A549 (cell line): ENCODE data around the gene NSD1. TPM values are rescaled to one million over a fixed set of nuclear protein-coding genes. Genes with fewer than 3 reads are reported as not detected.

Source experiments
- ATAC-seq, 2 experiments: fragments of 200-7000 bp in 1 of 2; fragments of >200 bp in 1 of 2; cut with Nextera tagmentation in 1 of 2; cut with Tn5 transposase in 1 of 2; 3 replicates each; pipeline versions ENCODE4 v1.8.0 to v1.9.1; 2018 to 2020; ENCODE audit warnings: mild to moderate bottlenecking in 1 of 2, moderate library complexity in 1 of 2
- CTCF ChIA-PET: fragments of 300-600 bp; sonication (Branson Sonifier 250); formaldehyde crosslinking; extraction: SDS; loops from one replicate; lab custom pipeline; 2021; ENCODE audit warnings: antibody characterized with exemption, inconsistent platforms; lab: Yijun Ruan, JAX
- POLR2A ChIA-PET: fragments of 350-600 bp; formaldehyde crosslinking; extraction: SDS; loops from one replicate; lab custom pipeline; 2021; ENCODE audit warnings: antibody characterized with exemption, inconsistent platforms; lab: Yijun Ruan, JAX
- DNase-seq, 2 experiments: peaks; one replicate each; pipeline versions ENCODE4 v3.0.0 to v3.0.0-alpha.2; 2011 to 2016; ENCODE audit warnings: low read depth in 1 of 2, low spot score in 1 of 2
- FAIRE-seq: peaks from 2 replicates; lab custom pipeline; 2011; peaks lifted over from hg19 to GRCh38; lab: Jason Lieb, UNC
- H3K27ac ChIP-seq, 2 experiments: fragments of >200 bp; sonication (Bioruptor Twin); formaldehyde crosslinking; 3 replicates each; pipeline ENCODE4 v1.5.1; 2016 to 2017
- H3K4me1 ChIP-seq: fragments of >200 bp; sonication (Bioruptor Twin); formaldehyde crosslinking; 3 replicates; pipeline ENCODE4 v1.6.1; 2016
- H3K4me2 ChIP-seq: fragments of >200 bp; sonication (Bioruptor Twin); formaldehyde crosslinking; 3 replicates; pipeline ENCODE4 v1.6.1; 2016
- H3K4me3 ChIP-seq: fragments of >200 bp; sonication (Bioruptor Twin); formaldehyde crosslinking; 3 replicates; pipeline ENCODE4 v1.5.1; 2016
- H3K9me3 ChIP-seq: fragments of >200 bp; sonication (Bioruptor Twin); formaldehyde crosslinking; 3 replicates; pipeline ENCODE4 v1.6.1; 2016
- BHLHE40 ChIP-seq: IDR thresholded peaks from 2 replicates; pipeline ENCODE4 v1.6.1; 2012; ENCODE audit warnings: low read depth, low read length, inconsistent platforms
- CBX8 ChIP-seq: fragments of 200-600 bp; sonication (generic); IDR thresholded peaks from 2 replicates; pipeline ENCODE4 v1.6.1; 2016
- CEBPB ChIP-seq, 2 experiments: fragments of >200 bp in 1 of 2; sonication (Bioruptor Twin) in 1 of 2; formaldehyde crosslinking in 1 of 2; IDR thresholded peaks; 2 replicates each; pipeline ENCODE4 v1.6.1; 2012 to 2016
- CHD2 ChIP-seq: fragments of 150-350 bp; IDR thresholded peaks from 2 replicates; pipeline ENCODE4 v1.6.1; 2014; ENCODE audit warnings: low read length; ENCODE audit not compliant: partially characterized antibody
- CHD4 ChIP-seq: fragments of 200-600 bp; sonication (generic); IDR thresholded peaks from 2 replicates; pipeline ENCODE4 v1.6.1; 2016; ENCODE audit warnings: antibody characterized with exemption, mild to moderate bottlenecking, borderline replicate concordance
- EHMT2 ChIP-seq: fragments of 200-600 bp; sonication (generic); IDR thresholded peaks from 2 replicates; pipeline ENCODE4 v1.6.1; 2016; ENCODE audit warnings: antibody characterized with exemption, low read depth, mild to moderate bottlenecking, moderate library complexity
- ELK1 ChIP-seq: fragments of 150-350 bp; IDR thresholded peaks from 2 replicates; pipeline ENCODE4 v1.6.1; 2014; ENCODE audit warnings: low read depth, mild to moderate bottlenecking, low read length
- EP300 ChIP-seq, 2 experiments: fragments of >200 bp; sonication (Bioruptor Twin); formaldehyde crosslinking; IDR thresholded peaks; 2 replicates in 1 of 2; 3 replicates in 1 of 2; pipeline ENCODE4 v1.6.1; 2016 to 2017
- GATA3 ChIP-seq: IDR thresholded peaks from 2 replicates; pipeline ENCODE4 v1.6.1; 2012; ENCODE audit warnings: borderline replicate concordance
- HEYL ChIP-seq: fragments of 250-450 bp; sonication (Bioruptor Pico); IDR thresholded peaks from 2 replicates; pipeline ENCODE4 v1.8.0; 2021; ENCODE audit warnings: mild to moderate bottlenecking, moderate library complexity
- HOXB13 ChIP-seq: fragments of 250-450 bp; sonication (Bioruptor Pico); IDR thresholded peaks from 2 replicates; pipeline ENCODE4 v1.5.0; 2020; ENCODE audit warnings: low read depth, mild to moderate bottlenecking, moderate library complexity
- HOXB5 ChIP-seq: fragments of 250-450 bp; sonication (Bioruptor Pico); IDR thresholded peaks from 2 replicates; pipeline ENCODE4 v1.5.0; 2020; ENCODE audit warnings: mild to moderate bottlenecking, moderate library complexity
- KDM1A ChIP-seq: fragments of 200-600 bp; sonication (generic); IDR thresholded peaks from 2 replicates; pipeline ENCODE4 v1.6.1; 2016; ENCODE audit warnings: low read depth, mild to moderate bottlenecking
- MAFK ChIP-seq: fragments of 450-650 bp; IDR thresholded peaks from 2 replicates; pipeline ENCODE4 v1.6.1; 2014; ENCODE audit not compliant: partially characterized antibody
- MAX ChIP-seq: IDR thresholded peaks from 2 replicates; pipeline ENCODE4 v1.6.1; 2012
- MAZ ChIP-seq: fragments of 150-350 bp; IDR thresholded peaks from 2 replicates; pipeline ENCODE4 v1.6.1; 2014; ENCODE audit warnings: antibody characterized with exemption, low read depth, low read length, borderline replicate concordance
- MYC ChIP-seq: IDR thresholded peaks from 2 replicates; pipeline ENCODE4 v1.6.1; 2012; ENCODE audit warnings: mild to moderate bottlenecking, inconsistent platforms, low read length, improper control_type of control experiment, borderline replicate concordance
- PBX3 ChIP-seq: IDR thresholded peaks from 2 replicates; pipeline ENCODE4 v1.6.1; 2012
- POLR2AphosphoS2 ChIP-seq: conservative IDR thresholded peaks from 2 replicates; pipeline ENCODE4 v1.6.1; 2012; ENCODE audit warnings: low read length, improper control_type of control experiment, inconsistent platforms
- RAD21 ChIP-seq, 2 experiments: fragments of >200 bp in 1 of 2; sonication (Bioruptor Twin) in 1 of 2; formaldehyde crosslinking in 1 of 2; IDR thresholded peaks in 1 of 2; conservative IDR thresholded peaks in 1 of 2; 2 replicates in 1 of 2; 3 replicates in 1 of 2; pipeline ENCODE4 v1.6.1; 2012 to 2018; ENCODE audit warnings: inconsistent platforms in 1 of 2
- RCOR1 ChIP-seq: fragments of 150-350 bp; IDR thresholded peaks from 2 replicates; pipeline ENCODE4 v1.6.1; 2014; ENCODE audit warnings: antibody characterized with exemption, low read length, low read depth
- TFCP2L1 ChIP-seq: fragments of 250-450 bp; sonication (Bioruptor Pico); IDR thresholded peaks from 2 replicates; pipeline ENCODE4 v1.5.0; 2021; ENCODE audit warnings: mild to moderate bottlenecking
- TP53 ChIP-seq: fragments of 250-450 bp; sonication (Bioruptor Pico); IDR thresholded peaks from 2 replicates; pipeline ENCODE4 v1.5.0; 2021; ENCODE audit warnings: mild to moderate bottlenecking, moderate library complexity
- ZC3H11A ChIP-seq: fragments of 450-650 bp; IDR thresholded peaks from 2 replicates; pipeline ENCODE4 v1.6.1; 2014; ENCODE audit warnings: antibody characterized with exemption, mild to moderate bottlenecking
- ZFP36 ChIP-seq: fragments of 450-650 bp; IDR thresholded peaks from 2 replicates; pipeline ENCODE4 v1.6.1; 2014; ENCODE audit warnings: borderline replicate concordance; ENCODE audit not compliant: partially characterized antibody
- ZNF302 ChIP-seq: fragments of 250-450 bp; sonication (Bioruptor Pico); IDR thresholded peaks from 2 replicates; pipeline ENCODE4 v1.9.0; 2021; ENCODE audit warnings: inconsistent platforms, mild to moderate bottlenecking, moderate library complexity
- ZSCAN20 ChIP-seq: fragments of 250-450 bp; sonication (Bioruptor Pico); IDR thresholded peaks from 2 replicates; pipeline ENCODE4 v1.8.0; 2022; ENCODE audit warnings: mild to moderate bottlenecking, moderate library complexity
- WGBS: methylation state at CpG from one replicate; pipeline ENCODE4 v1.1.6; 2017; ENCODE audit errors: missing lambda C conversion rate; 5-methylcytosine and 5-hydroxymethylcytosine counted together
- polyA plus RNA-seq, 4 experiments: library from polyadenylated mRNA; depleted of rRNA in 3 of 4; stranded (reverse); fragments of >200 nt; fragmentation: RNase III in 1 of 4; extraction: RNeasy Plus Mini Kit Qiagen cat#74134 plus additional on column Dnase treatment in 1 of 4; gene quantifications; 2 replicates in 3 of 4; 3 replicates in 1 of 4; pipeline ENCODE4 v1.2.3, GENCODE V29; 2011 to 2017

Gene NSD1
- polyA plus RNA-seq, 2 of the 4 experiments (the other 2 are of a cell fraction): 16.3 to 38.2 TPM

GRCh38 chr5:177185993-177186392 is 52.4 kb downstream of the NSD1 start:
- WGBS: 84% methylated on average over 2 of the region's 2 CpGs
- Histone ChIP-seq H3K4me1 (peaks cover 9% of the 10 kb centered on the region; the same call in 2 of the 3 replicates), H3K4me3 (no peak overlapping the region), H3K9me3 (no peaks in the 10 kb centered on the region), H3K27ac (no peak overlapping the region), H3K4me2 (no peak overlapping the region)
- ChIA-PET CTCF (interaction anchor here (0.5 to 1.5 kb wide), 3 partner anchors 29 to 72 kb away, joined by 3 to 8 read pairs (median 3); no protein-coding TSS in a partner anchor), POLR2A (no interaction called here)
- TF ChIP-seq RCOR1 (no peak), HEYL (CRISPR knock-in tag) (no peak), TFCP2L1 (no peak), MYC (no peak), MAX (no peak), EP300 (IDR thresholded peaks at IDR 0.05) (no peak), KDM1A (no peak), ZSCAN20 (CRISPR knock-in tag) (no peak), GATA3 (no peak), MAFK (no peak), ZFP36 (no peak), HOXB5 (no peak), ZNF302 (CRISPR knock-in tag) (no peak), MAZ (no peak), EHMT2 (no peak), CHD2 (no peak), POLR2AphosphoS2 (no peak), CEBPB (IDR thresholded peaks at IDR 0.05) (no peak), TP53 (CRISPR knock-in tag) (no peak)
- no peak for ATAC-seq
- no peak for FAIRE-seq
- DNase-seq: no peak

- DNase-seq: no peak
- ChIA-PET POLR2A (no interaction called here), CTCF (interaction anchor here (0.5 to 1.9 kb wide), 5 partner anchors 11 to 73 kb away, joined by 3 to 8 read pairs (median 4); no protein-coding TSS in a partner anchor)
- Histone ChIP-seq H3K4me2 (no peak overlapping the region), H3K4me1 (peaks cover 9% of the 10 kb centered on the region; the same call in 2 of the 3 replicates), H3K9me3 (no peaks in the 10 kb centered on the region), H3K27ac (no peak overlapping the region), H3K4me3 (no peak overlapping the region)
- TF ChIP-seq MYC: no peak
- TF ChIP-seq EP300 (IDR thresholded peaks at IDR 0.05): no peak
- TF ChIP-seq PBX3: no peak
- TF ChIP-seq ZC3H11A: no peak
- no peak for TF ChIP-seq CBX8
- TF ChIP-seq CHD4: no peak
- no peak for TF ChIP-seq BHLHE40
- TF ChIP-seq MAX: no peak
- TF ChIP-seq MAZ: no peak
- no peak for TF ChIP-seq GATA3
- TF ChIP-seq RAD21 (conservative IDR thresholded peaks at IDR 0.05 in 1 of 2, IDR thresholded peaks at IDR 0.05 in 1 of 2): no peak
- TF ChIP-seq CEBPB (IDR thresholded peaks at IDR 0.05): no peak
- TF ChIP-seq POLR2AphosphoS2: no peak
- no peak for TF ChIP-seq CHD2
- no peak for TF ChIP-seq HOXB13
- TF ChIP-seq ELK1: no peak
- TF ChIP-seq HEYL (CRISPR knock-in tag): no peak
- ATAC-seq: no peak
- WGBS: 96% methylated on average over 6 of the region's 6 CpGs
- no peak for FAIRE-seq
Measured at GRCh38 chr5:177186645-177187044, 53.1 kb downstream of the NSD1 start.
